Endothelial cell of umbilical vein (primary cell): ENCODE measurements around the gene PPP6R1. TPM values are rescaled to one million over a fixed set of nuclear protein-coding genes. Genes with fewer than 3 reads are reported as not detected.

Experiments
- BruUV-seq: library from RNA; stranded (reverse); fragments of 400-500 nt; replicated peaks from 2 replicates; lab custom pipeline; 2021; lab: Mats Ljungman, UMichigan
- CTCF ChIA-PET: fragments of 300-600, 350-600 bp; sonication (Branson Sonifier 250); formaldehyde crosslinking; loops from one replicate; lab custom pipeline; 2021; ENCODE audit warnings: antibody characterized with exemption, inconsistent platforms; lab: Charles Lee
- POLR2A ChIA-PET: fragments of 300-600, 350-600 bp; sonication (Branson Sonifier 250); formaldehyde crosslinking; loops from one replicate; lab custom pipeline; 2021; ENCODE audit warnings: antibody characterized with exemption, inconsistent platforms; lab: Charles Lee
- DNase-seq: peaks from one replicate; pipeline ENCODE4 v3.0.0-alpha.2; 2011; ENCODE audit warnings: low read depth, low spot score
- FAIRE-seq: peaks from 2 replicates; lab custom pipeline; 2011; peaks lifted over from hg19 to GRCh38; lab: Jason Lieb, UNC
- H2AFZ ChIP-seq: 2 replicates; pipeline ENCODE4 v1.6.0; 2012; ENCODE audit warnings: low read depth, low read length, control low read depth, inconsistent platforms
- H3K27ac ChIP-seq: 2 replicates; pipeline ENCODE4 v1.5.1; 2011; ENCODE audit warnings: low read depth, mild to moderate bottlenecking, control low read depth, low read length, moderate library complexity; ENCODE audit not compliant: insufficient read depth
- H3K27me3 ChIP-seq, 2 experiments: 2 replicates each; pipeline versions ENCODE4 v1.6.0 to v1.6.1; 2011; ENCODE audit warnings: low read length in 2 of 2, mixed read lengths in 1 of 2; ENCODE audit not compliant: control insufficient read depth in 2 of 2, insufficient read depth in 2 of 2
- H3K36me3 ChIP-seq, 2 experiments: 2 replicates in 1 of 2; 3 replicates in 1 of 2; pipeline ENCODE4 v1.5.1; 2011; ENCODE audit warnings: low read length in 2 of 2, mild to moderate bottlenecking in 1 of 2, moderate library complexity in 1 of 2; ENCODE audit not compliant: control insufficient read depth in 2 of 2, insufficient read depth in 2 of 2; ENCODE audit errors: extremely low read depth in 1 of 2
- H3K4me1 ChIP-seq: 3 replicates; pipeline ENCODE4 v1.5.1; 2011; ENCODE audit warnings: mild to moderate bottlenecking, low read length; ENCODE audit not compliant: control insufficient read depth, insufficient read depth; ENCODE audit errors: extremely low read depth
- H3K4me2 ChIP-seq: 2 replicates; pipeline ENCODE4 v1.6.1; 2011; ENCODE audit warnings: low read length, control low read depth, mixed read lengths; ENCODE audit not compliant: insufficient read depth
- H3K4me3 ChIP-seq, 3 experiments: fragments of 200-600 bp in 1 of 3; sonication (generic), shearing (Covaris generic) in 1 of 3; replicated peaks in 1 of 3; 2 replicates each; pipeline ENCODE4 v1.5.1; 2011 to 2016; ENCODE audit warnings: control low read depth in 3 of 3, low read length in 3 of 3, mild to moderate bottlenecking in 2 of 3, inconsistent platforms in 1 of 3, low read depth in 1 of 3, moderate library complexity in 1 of 3; ENCODE audit not compliant: insufficient read depth in 1 of 3
- H3K79me2 ChIP-seq: 2 replicates; pipeline ENCODE4 v1.6.0; 2012; ENCODE audit warnings: low read length, inconsistent platforms; ENCODE audit not compliant: control insufficient read depth, insufficient read depth
- H3K9ac ChIP-seq: replicated peaks from 2 replicates; pipeline ENCODE3; 2011; ENCODE audit warnings: low read length, control low read depth; ENCODE audit not compliant: insufficient read depth; ENCODE audit errors: extremely low read depth
- H3K9me1 ChIP-seq: replicated peaks from 3 replicates; pipeline ENCODE4 v1.6.0; 2011; ENCODE audit warnings: mild to moderate bottlenecking, low read length; ENCODE audit not compliant: control insufficient read depth, insufficient read depth; ENCODE audit errors: extremely low read depth
- H3K9me3 ChIP-seq: replicated peaks from 2 replicates; pipeline ENCODE4 v1.5.1; 2012; ENCODE audit warnings: low read length, inconsistent platforms; ENCODE audit not compliant: control insufficient read depth, insufficient read depth
- H4K20me1 ChIP-seq: replicated peaks from 2 replicates; pipeline ENCODE3; 2011; ENCODE audit warnings: mild to moderate bottlenecking, low read length; ENCODE audit not compliant: control insufficient read depth, insufficient read depth; ENCODE audit errors: extremely low read depth
- EZH2 ChIP-seq: IDR thresholded peaks from 2 replicates; pipeline ENCODE4 v1.6.1; 2012; ENCODE audit warnings: borderline replicate concordance, low read depth, mild to moderate bottlenecking, moderate library complexity, low read length, inconsistent platforms; ENCODE audit not compliant: severe bottlenecking
- FOS ChIP-seq: IDR thresholded peaks from 2 replicates; pipeline ENCODE4 v1.6.1; 2011; ENCODE audit warnings: mild to moderate bottlenecking, low read length, moderate library complexity, borderline replicate concordance; ENCODE audit not compliant: insufficient read depth
- GATA2 ChIP-seq: IDR thresholded peaks from 2 replicates; pipeline ENCODE4 v1.7.0; 2011; ENCODE audit warnings: low read depth, mild to moderate bottlenecking, moderate library complexity, mixed read lengths, low read length; ENCODE audit not compliant: insufficient read length, insufficient read depth
- JUN ChIP-seq: IDR thresholded peaks from 2 replicates; pipeline ENCODE4 v1.6.1; 2011; ENCODE audit warnings: borderline replicate concordance, low read depth; ENCODE audit not compliant: insufficient read length, insufficient read depth
- MYC ChIP-seq: IDR thresholded peaks from one replicate; pipeline ENCODE4 v1.6.1; 2011; ENCODE audit warnings: mild to moderate bottlenecking, low read depth, low read length
- POLR2A ChIP-seq: IDR thresholded peaks from 2 replicates; pipeline ENCODE4 v1.6.1; 2012; ENCODE audit warnings: low read depth, mild to moderate bottlenecking, control low read depth, low read length
- POLR2AphosphoS5 ChIP-seq: IDR thresholded peaks from 2 replicates; pipeline ENCODE4 v1.6.1; 2012; ENCODE audit warnings: low read depth, mild to moderate bottlenecking, control low read depth, low read length, moderate library complexity; ENCODE audit not compliant: insufficient read depth
- dilution Hi-C: fragments of 300-500 bp; cut with MboI; formaldehyde crosslinking; loops from one replicate; pipeline ENCODE4 v1.15.0; 2019; ENCODE audit warnings: low sequenced_read_pairs; ENCODE audit not compliant: extremely low pct_ligation_motif_present
- intact Hi-C: fragments of 100-400 bp; cut with micrococcal nuclease; formaldehyde crosslinking; loops from one replicate; pipeline ENCODE4 v1.10.0; 2022
- polyA plus RNA-seq, 4 experiments: library from polyadenylated mRNA; depleted of rRNA in 3 of 4; stranded (reverse) in 3 of 4; unstranded in 1 of 4; fragments of >200 nt; gene quantifications; 2 replicates each; pipeline versions ENCODE4 v1.2.1 to v1.2.3, GENCODE V29; 2011 to 2012; ENCODE audit warnings: missing spikeins in 1 of 4
- total RNA-seq: library from RNA; stranded (reverse); gene quantifications from 2 replicates; pipeline ENCODE4 v1.2.3, GENCODE V29; 2021
- TF ChIP-seq, protein P1 (sequence below): IDR thresholded peaks from 2 replicates; pipeline ENCODE4 v1.6.1; 2011; ENCODE audit not compliant: insufficient read depth, insufficient read length
- TF ChIP-seq, protein P2 (sequence below), 2 donors: IDR thresholded peaks; 1 replicate in 1 of 2; 2 replicates in 1 of 2; pipeline ENCODE4 v1.5.1; 2011; ENCODE audit warnings: low read length in 2 of 2, mild to moderate bottlenecking in 2 of 2, moderate library complexity in 2 of 2, control low read depth in 1 of 2, inconsistent platforms in 1 of 2, low read depth in 1 of 2; ENCODE audit not compliant: insufficient read depth in 1 of 2; ENCODE audit errors: extremely low read depth in 1 of 2

Gene PPP6R1
- total and polyA plus RNA-seq, 2 donors (not counting 3 experiments of a cell fraction or from before 2014, with no cell fraction given), result 35.7 to 71.8 TPM

DNA sequence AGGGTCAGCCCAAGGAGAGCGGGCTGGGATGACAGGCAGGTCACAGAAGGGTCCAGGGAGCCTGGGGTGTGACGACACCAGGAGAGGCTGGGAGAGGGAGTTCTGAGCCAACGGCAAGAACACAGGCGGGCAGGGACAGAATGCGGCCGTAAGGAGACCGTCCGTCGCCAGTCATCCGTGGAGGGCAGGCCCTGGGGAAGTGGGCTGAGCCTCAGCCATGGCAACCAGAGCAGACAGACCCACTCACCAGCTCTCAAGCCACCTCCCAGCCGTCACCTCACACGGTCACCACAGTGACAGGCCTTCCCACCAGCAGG, 26.6 kb downstream of the PPP6R1 start:
- Histone ChIP-seq H3K9me1 (no peaks in the 10 kb centered on the region), H4K20me1 (no peaks in the 10 kb centered on the region), H3K79me2 (no peaks in the 10 kb centered on the region), H3K9ac (no peak overlapping the region), H3K4me1 (no peaks in the 10 kb centered on the region), H3K27me3 (no peaks in the 10 kb centered on the region), H3K4me3 (no peak overlapping the region), H2AFZ (no peak overlapping the region), H3K4me2 (no peak overlapping the region), H3K9me3 (no peaks in the 10 kb centered on the region), H3K27ac (no peak overlapping the region), H3K36me3 (peaks cover 3 to 51% of the 10 kb centered on the region in 2 experiments)
- FAIRE-seq, result no peak
- intact Hi-C loops (no loop called here), dilution Hi-C loops (no loop called here)
- DNase-seq, result no peak
- TF ChIP-seq JUN (no peak), MYC (no peak), POLR2AphosphoS5 (no peak), EZH2 (no peak), GATA2 (no peak), POLR2A (no peak), FOS (no peak)
- TF ChIP-seq, protein P1, sequence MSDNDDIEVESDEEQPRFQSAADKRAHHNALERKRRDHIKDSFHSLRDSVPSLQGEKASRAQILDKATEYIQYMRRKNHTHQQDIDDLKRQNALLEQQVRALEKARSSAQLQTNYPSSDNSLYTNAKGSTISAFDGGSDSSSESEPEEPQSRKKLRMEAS, result no peak
- TF ChIP-seq, protein P2, sequence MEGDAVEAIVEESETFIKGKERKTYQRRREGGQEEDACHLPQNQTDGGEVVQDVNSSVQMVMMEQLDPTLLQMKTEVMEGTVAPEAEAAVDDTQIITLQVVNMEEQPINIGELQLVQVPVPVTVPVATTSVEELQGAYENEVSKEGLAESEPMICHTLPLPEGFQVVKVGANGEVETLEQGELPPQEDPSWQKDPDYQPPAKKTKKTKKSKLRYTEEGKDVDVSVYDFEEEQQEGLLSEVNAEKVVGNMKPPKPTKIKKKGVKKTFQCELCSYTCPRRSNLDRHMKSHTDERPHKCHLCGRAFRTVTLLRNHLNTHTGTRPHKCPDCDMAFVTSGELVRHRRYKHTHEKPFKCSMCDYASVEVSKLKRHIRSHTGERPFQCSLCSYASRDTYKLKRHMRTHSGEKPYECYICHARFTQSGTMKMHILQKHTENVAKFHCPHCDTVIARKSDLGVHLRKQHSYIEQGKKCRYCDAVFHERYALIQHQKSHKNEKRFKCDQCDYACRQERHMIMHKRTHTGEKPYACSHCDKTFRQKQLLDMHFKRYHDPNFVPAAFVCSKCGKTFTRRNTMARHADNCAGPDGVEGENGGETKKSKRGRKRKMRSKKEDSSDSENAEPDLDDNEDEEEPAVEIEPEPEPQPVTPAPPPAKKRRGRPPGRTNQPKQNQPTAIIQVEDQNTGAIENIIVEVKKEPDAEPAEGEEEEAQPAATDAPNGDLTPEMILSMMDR (IDR thresholded peaks at IDR 0.05; ENCODE audit: extremely low read depth in 1 of 2, insufficient read depth in 1 of 2, low read depth in 1 of 2, low read length in 2 of 2), result no peak
- ChIA-PET POLR2A (no interaction called here), CTCF (interaction anchor here (1.2 kb wide), 1 partner anchor 14 kb away, joined by 4 read pairs; no protein-coding TSS in a partner anchor)
- no TSS peak for BruUV-seq
